Adrenal gland (tissue), 12 donors: ENCODE measurements around the gene CYP2E1. TPM values are rescaled to one million over a fixed set of nuclear protein-coding genes. Genes with fewer than 3 reads are reported as not detected.
"Not testable (repeated sequence)": the region's sequence is repeated elsewhere in the genome, so short reads cannot be mapped to it uniquely, and the experiment has no call there.

Experiments
- DNase-seq, 7 donors: peaks; one replicate each; pipeline ENCODE4 v3.0.0-alpha.2; 2019 to 2020
- H3K27ac ChIP-seq, 5 donors: fragments of 200-600 bp; sonication (generic) in 4 of 5; 1 replicate in 3 of 5; 2 replicates in 2 of 5; pipeline versions ENCODE4 v1.5.1 to v1.8.0; 2016 to 2020; ENCODE audit warnings: mild to moderate bottlenecking in 1 of 5
- H3K27me3 ChIP-seq: fragments of 200-600 bp; 2 replicates; pipeline ENCODE4 v1.8.0; 2021
- H3K36me3 ChIP-seq, 2 donors: fragments of 200-600 bp; replicated peaks in 1 of 2; 1 replicate in 1 of 2; 2 replicates in 1 of 2; pipeline versions ENCODE4 v1.5.1 to v1.8.0; 2018 to 2022
- H3K4me1 ChIP-seq, 2 donors: fragments of 200-600 bp; replicated peaks in 1 of 2; 1 replicate in 1 of 2; 2 replicates in 1 of 2; pipeline versions ENCODE4 v1.5.1 to v1.8.0; 2018 to 2021
- H3K4me3 ChIP-seq, 4 donors: fragments of 200-600 bp; sonication (generic) in 3 of 4; one replicate each; pipeline ENCODE4 v1.5.1; 2016 to 2018
- H3K9me3 ChIP-seq, 3 donors: fragments of 200-600 bp; sonication (generic) in 1 of 3; replicated peaks in 1 of 3; 1 replicate in 2 of 3; 2 replicates in 1 of 3; pipeline versions ENCODE4 v1.5.1 to v1.8.0; 2016 to 2021
- POLR2A ChIP-seq, 2 donors: fragments of 450-650 bp; IDR thresholded peaks; one replicate each; pipeline ENCODE4 v1.6.1; 2017; ENCODE audit warnings: antibody characterized with exemption in 2 of 2, mild to moderate bottlenecking in 2 of 2, moderate library complexity in 1 of 2
- WGBS, 4 donors: extraction: QIAGEN DNeasy Blood & Tissue Kit in 2 of 4; methylation state at CpG; one replicate each; pipeline versions ENCODE4 v1.1.5 to v1.1.7; 2013 to 2017; 5-methylcytosine and 5-hydroxymethylcytosine counted together
- intact Hi-C, 2 donors: fragments of 100-400 bp; cut with DNase I; formaldehyde crosslinking; loops; one replicate each; pipeline versions ENCODE4 v1.14.1 to v1.15.0; 2022 to 2023
- polyA plus RNA-seq, 3 donors: library from polyadenylated mRNA; stranded (reverse); fragments of 200-250 nt in 2 of 3; fragments of 350-450 nt in 1 of 3; fragmentation: Illumina TruSeq in 1 of 3; extraction: RNeasy Lipid Tissue Mini Kit (QIAGEN cat#74804) in 1 of 3; gene quantifications; one replicate each; pipeline ENCODE4 v1.2.3, GENCODE V29; 2013 to 2014
- total RNA-seq, 9 donors: library from RNA; depleted of rRNA in 4 of 9; stranded (reverse); fragments of >200 nt in 4 of 9; fragments of 120-200 nt in 1 of 9; fragmentation: NEBNext Ultra II Directional in 1 of 9; extraction: Animal tissue kit (Norgen Biotek cat#: 25700) in 1 of 9; gene quantifications; one replicate each; pipeline versions ENCODE4 v1.1.0 to v1.2.4, GENCODE V29; 2013 to 2023
- TF ChIP-seq, protein P1 (sequence below), 6 experiments: fragments of 450-650 bp in 4 of 6; fragments of 200-600 bp in 2 of 6; sonication (generic) in 1 of 6; IDR thresholded peaks; 1 replicate in 5 of 6; 2 replicates in 1 of 6; pipeline versions ENCODE4 v1.5.1 to v1.8.0; 2016 to 2021; ENCODE audit warnings: antibody characterized with exemption in 6 of 6, mild to moderate bottlenecking in 2 of 6, moderate library complexity in 1 of 6
- donor health status: healthy with polysubstance abuse.
- donor health status: Bipolar disorder and iron deficiency.
- donor health status: DM: yes; HTN: yes; CAD: no.
- donor health status: DM: no; HTN: no; CAD: no.
- donor health status: DM: no; HTN: no; CAD: no.
- donor health status: DM: yes; HTN: yes; CAD: no.

CYP2E1 gene
- total and polyA plus RNA-seq, 12 donors, result 0.17 to 8.1 (median 2.4) TPM; not detected in 1

DNA sequence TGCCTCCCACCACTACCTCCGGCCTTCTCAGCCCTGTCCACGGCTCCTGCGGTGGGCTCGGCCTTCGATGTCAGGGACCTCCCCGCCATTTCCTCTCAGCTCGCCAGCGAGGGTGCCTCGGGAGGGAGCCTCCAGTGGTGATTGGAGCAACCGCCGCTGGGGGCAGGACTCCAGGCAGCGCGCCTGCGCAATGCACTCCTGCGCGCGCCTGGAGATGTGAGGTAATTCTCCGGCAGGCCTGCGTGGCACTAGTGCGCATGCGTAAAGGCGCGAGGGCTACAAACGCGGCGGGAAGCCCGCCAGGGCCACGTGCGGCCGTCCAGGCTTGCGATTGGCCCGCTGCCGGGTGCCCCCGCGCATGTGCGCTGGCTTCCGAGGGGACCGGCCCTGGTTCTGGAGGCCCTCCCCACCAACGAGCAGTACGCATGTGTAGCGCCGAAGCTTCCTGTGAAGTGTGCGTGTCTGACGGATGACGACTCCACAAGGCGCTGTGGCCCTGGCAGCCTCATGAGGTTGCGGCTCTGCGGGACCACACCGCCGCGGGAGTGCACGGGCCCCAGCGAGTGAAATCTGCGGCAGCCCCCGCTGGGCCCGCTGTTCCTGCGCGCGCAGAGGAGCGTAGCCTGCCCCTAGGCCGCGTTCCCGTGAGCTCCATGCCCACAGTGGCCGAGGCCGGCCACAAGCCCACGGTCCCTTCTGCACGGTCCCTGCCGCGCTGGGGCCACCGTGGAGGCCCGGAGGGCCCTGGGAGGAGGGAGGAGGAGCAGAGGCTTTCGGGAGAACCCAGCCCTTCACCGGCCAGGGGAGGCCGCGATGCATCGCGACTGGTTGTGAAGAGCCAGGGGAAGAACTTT lies 38.5 kb downstream of the CYP2E1 start, which contains the start of gene SYCE1:
Gene SYCE1 (minus strand): TSS at position 143 of the 854 bp plus-strand sequence. CDS start 54 bp downstream, at position 89.
- no peaks in the 10 kb centered on the region for H3K4me1 ChIP-seq
- WGBS, 4 donors, result 54 to 73% (median 66%) methylated on average over 13 to 77 of the region's 77 CpGs
- no peaks in the 10 kb centered on the region for H3K9me3 ChIP-seq
- no peak within 1 kb of the TSS for H3K4me3 ChIP-seq
- peak in 2 of 7 donors; percentile 20 to 94 for DNase-seq
- no peaks in the 10 kb centered on the region for H3K36me3 ChIP-seq
- peaks cover 27% of the 10 kb centered on the region for H3K27me3 ChIP-seq
- peak within 1 kb of the TSS in 1 of 5 donors; percentile 28 for H3K27ac ChIP-seq
- no peak for TF ChIP-seq POLR2A (IDR thresholded peaks at IDR 0.05)
- TF ChIP-seq, protein P1, sequence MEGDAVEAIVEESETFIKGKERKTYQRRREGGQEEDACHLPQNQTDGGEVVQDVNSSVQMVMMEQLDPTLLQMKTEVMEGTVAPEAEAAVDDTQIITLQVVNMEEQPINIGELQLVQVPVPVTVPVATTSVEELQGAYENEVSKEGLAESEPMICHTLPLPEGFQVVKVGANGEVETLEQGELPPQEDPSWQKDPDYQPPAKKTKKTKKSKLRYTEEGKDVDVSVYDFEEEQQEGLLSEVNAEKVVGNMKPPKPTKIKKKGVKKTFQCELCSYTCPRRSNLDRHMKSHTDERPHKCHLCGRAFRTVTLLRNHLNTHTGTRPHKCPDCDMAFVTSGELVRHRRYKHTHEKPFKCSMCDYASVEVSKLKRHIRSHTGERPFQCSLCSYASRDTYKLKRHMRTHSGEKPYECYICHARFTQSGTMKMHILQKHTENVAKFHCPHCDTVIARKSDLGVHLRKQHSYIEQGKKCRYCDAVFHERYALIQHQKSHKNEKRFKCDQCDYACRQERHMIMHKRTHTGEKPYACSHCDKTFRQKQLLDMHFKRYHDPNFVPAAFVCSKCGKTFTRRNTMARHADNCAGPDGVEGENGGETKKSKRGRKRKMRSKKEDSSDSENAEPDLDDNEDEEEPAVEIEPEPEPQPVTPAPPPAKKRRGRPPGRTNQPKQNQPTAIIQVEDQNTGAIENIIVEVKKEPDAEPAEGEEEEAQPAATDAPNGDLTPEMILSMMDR (IDR thresholded peaks at IDR 0.05), result peak in 1 of 6 experiments; percentile 35
- intact Hi-C loops, result no loop called here

DNA sequence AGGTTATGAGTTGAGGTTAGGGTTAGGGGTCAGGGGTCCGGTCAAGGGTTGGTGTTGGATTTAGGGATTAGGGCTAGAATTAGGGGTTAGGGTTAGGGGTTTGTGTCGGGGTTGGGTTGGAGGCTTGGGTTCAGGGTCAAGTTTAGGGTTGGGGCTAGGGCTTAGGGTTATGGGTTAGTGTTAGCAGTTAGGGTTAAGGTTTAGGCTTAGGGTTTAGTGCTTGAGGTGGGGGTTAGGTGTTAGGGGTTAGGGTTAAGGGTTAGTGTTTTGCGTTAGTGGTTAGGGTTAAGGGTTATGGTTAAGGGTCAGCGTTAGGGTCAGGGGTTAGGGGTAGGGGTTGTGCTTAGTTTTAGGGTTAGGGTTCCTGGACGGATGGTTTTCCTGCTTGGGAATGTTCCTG lies 40.0 kb downstream of the CYP2E1 start:
- Histone ChIP-seq H3K27me3 (peaks cover 27% of the 10 kb centered on the region), H3K4me3 (no peak overlapping the region), H3K4me1 (no peaks in the 10 kb centered on the region), H3K36me3 (no peaks in the 10 kb centered on the region), H3K9me3 (no peaks in the 10 kb centered on the region), H3K27ac (no peak overlapping the region)
- no peak for DNase-seq
- intact Hi-C loops, result no loop called here
- 77 to 87% (median 80%) methylated on average over 5 of the region's 5 CpGs for WGBS, 4 donors
- TF ChIP-seq POLR2A (IDR thresholded peaks at IDR 0.05), result no peak
- TF ChIP-seq, protein P1 (IDR thresholded peaks at IDR 0.05), result no peak

DNA sequence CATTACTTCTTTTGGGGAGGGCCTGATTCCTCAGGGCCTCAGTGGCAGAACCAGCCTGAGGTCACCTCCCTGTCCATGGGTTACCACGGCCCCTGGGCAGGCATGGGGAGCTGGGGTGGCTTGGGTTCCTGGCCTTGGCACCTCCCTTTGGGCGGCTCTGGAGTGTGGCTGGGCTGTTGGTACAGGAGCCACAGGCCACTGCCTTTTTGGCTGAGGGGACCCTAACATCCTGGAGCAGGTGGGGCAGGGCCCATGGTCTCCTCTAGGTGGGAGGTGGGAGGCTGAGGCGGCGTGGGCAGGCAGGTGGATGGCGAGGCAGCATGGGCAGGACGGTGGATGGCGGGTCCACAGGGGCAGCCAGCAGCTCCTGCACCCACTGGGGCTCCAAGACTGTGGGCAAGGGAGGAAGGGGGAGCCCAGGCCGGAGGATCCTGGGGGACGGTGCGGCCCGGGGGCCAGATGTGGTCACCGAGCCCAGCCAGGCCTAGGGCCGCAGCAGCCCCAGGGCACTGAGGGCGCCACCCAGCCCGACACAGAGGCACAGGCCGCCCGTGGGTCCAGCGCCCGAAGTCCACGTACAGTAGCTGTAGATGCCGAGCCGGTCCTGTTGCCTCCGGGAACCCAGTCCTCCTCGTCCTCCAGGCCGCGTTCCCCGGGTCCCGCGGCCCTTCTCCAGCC lies 40.6 kb downstream of the CYP2E1 start:
- 81 to 94% (median 90%) methylated on average over 9 to 29 of the region's 29 CpGs for WGBS, 4 donors
- TF ChIP-seq, protein P1 (IDR thresholded peaks at IDR 0.05), result no peak
- TF ChIP-seq POLR2A (IDR thresholded peaks at IDR 0.05), result no peak
- no peak for DNase-seq
- peaks cover 27% of the 10 kb centered on the region for H3K27me3 ChIP-seq
- H3K9me3 ChIP-seq, result peaks cover 0 to 1% (median 0%) of the 10 kb centered on the region in 3 donors
- no peak overlapping the region for H3K27ac ChIP-seq
- intact Hi-C loops, result no loop called here
- H3K4me1 ChIP-seq, result no peaks in the 10 kb centered on the region
- no peaks in the 10 kb centered on the region for H3K36me3 ChIP-seq
- no peak overlapping the region for H3K4me3 ChIP-seq

DNA sequence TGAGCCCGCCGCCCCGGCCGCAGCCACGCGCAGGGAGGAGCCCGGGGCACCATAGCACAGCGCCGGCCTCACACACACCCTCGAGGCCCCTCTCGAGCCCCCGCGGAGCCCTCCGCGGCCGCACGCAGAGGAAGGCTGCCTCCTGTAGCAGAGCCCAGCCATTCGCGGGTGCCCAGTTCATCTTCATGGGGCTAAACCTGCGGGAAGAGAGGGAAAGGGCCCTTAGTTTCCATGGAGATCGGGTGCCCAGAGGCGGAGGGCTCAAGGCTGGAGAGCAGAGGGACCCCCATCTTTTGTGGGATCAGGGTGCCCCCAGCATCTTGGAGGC lies 41.1 kb downstream of the CYP2E1 start:
- Histone ChIP-seq H3K9me3 (peaks cover 0 to 6% (median 0%) of the 10 kb centered on the region in 3 donors), H3K4me3 (no peak overlapping the region), H3K27ac (no peak overlapping the region), H3K27me3 (peaks cover 27% of the 10 kb centered on the region), H3K36me3 (no peaks in the 10 kb centered on the region), H3K4me1 (no peaks in the 10 kb centered on the region)
- WGBS, 4 donors, result 87 to 89% (median 88%) methylated on average over 20 to 22 of the region's 22 CpGs
- no peak for DNase-seq
- TF ChIP-seq POLR2A (IDR thresholded peaks at IDR 0.05), result no peak
- TF ChIP-seq, protein P1 (IDR thresholded peaks at IDR 0.05), result no peak
- intact Hi-C loops, result no loop called here

DNA sequence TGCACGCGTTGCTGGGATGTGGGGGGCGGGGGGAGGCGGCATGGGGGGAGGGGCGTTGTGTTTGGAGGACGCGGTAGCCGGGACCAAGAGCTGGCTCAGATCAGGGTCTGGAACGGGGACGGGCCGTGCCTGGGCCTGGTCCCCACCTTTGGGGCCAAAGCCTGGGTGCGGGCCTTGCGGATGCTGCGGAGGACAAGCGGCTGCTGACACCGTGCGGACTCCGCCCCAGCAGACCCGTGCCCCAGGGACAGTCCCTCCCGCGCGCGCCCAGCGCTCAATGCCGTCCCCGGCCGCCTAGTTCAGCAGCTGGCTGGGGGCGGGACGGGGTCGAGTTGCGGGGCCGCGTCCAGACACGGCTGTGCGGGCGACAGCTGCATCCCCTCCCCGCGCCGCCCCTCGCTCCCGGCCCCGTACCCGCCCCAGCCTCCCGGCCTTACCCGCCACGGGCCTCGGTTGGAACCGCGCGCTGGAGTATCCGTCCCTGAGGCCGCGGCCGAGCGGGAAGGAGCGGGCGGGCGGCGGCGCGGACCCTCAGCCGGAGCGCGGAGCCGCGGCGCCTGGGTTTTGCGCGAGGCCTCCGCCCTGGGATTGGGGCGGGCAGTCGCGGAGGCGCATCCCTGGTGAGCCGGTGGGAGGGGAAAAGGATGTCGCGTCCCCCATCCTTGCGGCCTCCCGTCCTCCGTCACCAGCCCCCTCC lies 41.8 kb downstream of the CYP2E1 start:
- H3K4me3 ChIP-seq, H3K27ac ChIP-seq, DNase-seq, H3K36me3 ChIP-seq, intact Hi-C loops, H3K4me1 ChIP-seq: not testable (repeated sequence)
- whole genome bisulfite sequencing, 4 donors, result 31 to 38% methylated on average over 6 to 14 of the region's 80 CpGs; no CpG with 5 or more reads in 2 of the 4 donors
- peaks cover 0 to 13% (median 0%) of the 10 kb centered on the region in 3 donors for H3K9me3 ChIP-seq
- peaks cover 27% of the 10 kb centered on the region for H3K27me3 ChIP-seq

DNA sequence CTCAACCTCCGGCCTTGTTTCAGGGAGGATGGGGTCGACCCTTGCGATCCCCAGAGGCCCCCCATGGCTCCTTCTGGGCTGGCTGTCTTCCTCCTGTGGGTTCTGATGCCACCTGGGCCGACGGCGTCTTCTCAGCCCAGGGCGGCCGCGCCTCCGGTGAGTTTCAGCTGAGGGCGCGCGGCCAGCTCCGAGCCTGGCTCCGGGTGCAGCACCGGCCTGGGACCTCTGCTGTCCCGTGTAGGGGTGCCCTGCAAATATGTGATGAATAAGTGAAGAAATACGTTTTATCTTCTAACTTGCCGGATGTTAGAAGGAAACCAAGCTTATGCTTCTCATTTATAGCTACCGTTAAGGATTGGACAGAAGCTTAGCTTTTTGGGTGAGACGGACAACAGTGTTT lies 42.6 kb downstream of the CYP2E1 start:
- intact Hi-C loops, H3K27ac ChIP-seq, DNase-seq, H3K4me3 ChIP-seq, H3K36me3 ChIP-seq, H3K4me1 ChIP-seq: not testable (repeated sequence)
- peaks cover 0 to 13% (median 0%) of the 10 kb centered on the region in 3 donors for H3K9me3 ChIP-seq
- peaks cover 27% of the 10 kb centered on the region for H3K27me3 ChIP-seq
- 20 to 46% (median 42%) methylated on average over 1 to 17 of the region's 21 CpGs; no CpG with 5 or more reads in 1 of the 4 donors for WGBS, 4 donors
